Panc1 (cell line): ENCODE measurements around the gene MRPL40. TPM values are rescaled to one million over a fixed set of nuclear protein-coding genes. Genes with fewer than 3 reads are reported as not detected.

Experiments
- ATAC-seq: fragments of 200-7000 bp; cut with Tn5 transposase; 2 replicates; pipeline ENCODE4 v1.9.1; 2020; ENCODE audit warnings: mild to moderate bottlenecking, moderate library complexity
- BruUV-seq: library from RNA; stranded (reverse); fragments of 400-500 nt; replicated peaks from 2 replicates; lab custom pipeline; 2021; lab: Mats Ljungman, UMichigan
- CTCF ChIA-PET: fragments of 300-600 bp; sonication (Branson Sonifier 250); formaldehyde crosslinking; loops from one replicate; lab custom pipeline; 2022; ENCODE audit warnings: antibody characterized with exemption; lab: Charles Lee
- POLR2A ChIA-PET: fragments of 300-600 bp; sonication (Branson Sonifier 250); formaldehyde crosslinking; loops from one replicate; lab custom pipeline; 2022; ENCODE audit warnings: antibody characterized with exemption; lab: Charles Lee
- DNase-seq: peaks from one replicate; pipeline ENCODE4 v3.0.0-alpha.2; 2010; ENCODE audit warnings: low read depth, low spot score
- H3K27ac ChIP-seq: 2 replicates; pipeline ENCODE4 v1.5.1; 2011; ENCODE audit warnings: mild to moderate bottlenecking, low read length, inconsistent platforms
- H3K27me3 ChIP-seq: fragments of 200-500 bp; sonication (Bioruptor generic); 2 replicates; pipeline ENCODE4 v1.6.0; 2014; ENCODE audit warnings: low read length, inconsistent platforms; ENCODE audit not compliant: control insufficient read depth, insufficient read depth
- H3K36me3 ChIP-seq: fragments of 200-500 bp; sonication (Bioruptor generic); 2 replicates; pipeline ENCODE4 v1.5.1; 2014; ENCODE audit warnings: inconsistent platforms, mild to moderate bottlenecking, low read length, moderate library complexity; ENCODE audit not compliant: control insufficient read depth, insufficient read depth
- H3K4me1 ChIP-seq: 2 replicates; pipeline ENCODE4 v1.5.1; 2011; ENCODE audit warnings: inconsistent platforms, mild to moderate bottlenecking, low read length, moderate library complexity; ENCODE audit not compliant: control insufficient read depth, insufficient read depth
- H3K4me3 ChIP-seq, 2 experiments: 2 replicates each; pipeline ENCODE4 v1.5.1; 2011 to 2012; ENCODE audit warnings: low read depth in 2 of 2, low read length in 2 of 2, mild to moderate bottlenecking in 2 of 2, inconsistent platforms in 1 of 2, moderate library complexity in 1 of 2
- H3K9me3 ChIP-seq: fragments of 200-500 bp; sonication (Bioruptor generic); 2 replicates; pipeline ENCODE4 v1.5.1; 2014; ENCODE audit warnings: low read depth, mild to moderate bottlenecking, inconsistent platforms, low read length, moderate library complexity; ENCODE audit not compliant: control insufficient read depth, insufficient read depth
- CTCF ChIP-seq: fragments of 450-650 bp; IDR thresholded peaks from 2 replicates; pipeline ENCODE4 v1.5.1; 2017; ENCODE audit warnings: mild to moderate bottlenecking
- POLR2AphosphoS5 ChIP-seq: IDR thresholded peaks from 2 replicates; pipeline ENCODE4 v1.6.1; 2012; ENCODE audit warnings: mild to moderate bottlenecking, low read depth, low read length, moderate library complexity
- REST ChIP-seq, 2 experiments: IDR thresholded peaks; 2 replicates each; pipeline ENCODE4 v1.6.1; 2011 to 2012; ENCODE audit warnings: low read depth in 2 of 2, control low read depth in 1 of 2, low read length in 1 of 2, mild to moderate bottlenecking in 1 of 2, moderate library complexity in 1 of 2; ENCODE audit not compliant: insufficient read depth in 1 of 2
- SIN3A ChIP-seq: IDR thresholded peaks from 2 replicates; pipeline ENCODE4 v1.6.1; 2012; ENCODE audit warnings: low read depth, mild to moderate bottlenecking, low read length, moderate library complexity, borderline replicate concordance; ENCODE audit not compliant: insufficient read depth
- TCF7L2 ChIP-seq: IDR thresholded peaks from 2 replicates; pipeline ENCODE4 v1.6.1; 2011; ENCODE audit warnings: mild to moderate bottlenecking, low read depth, low read length, inconsistent platforms
- in situ Hi-C: cut with HindIII; loops from 2 replicates; pipeline ENCODE4 v1.10.0; 2016; ENCODE audit warnings: low sequenced_read_pairs, low pct_unique_long_range_greater_than_20kb
- intact Hi-C: fragments of 100-400 bp; cut with micrococcal nuclease; formaldehyde crosslinking; loops from one replicate; pipeline ENCODE4 v1.10.0; 2022; ENCODE audit not compliant: unreplicated experiment
- total RNA-seq: library from RNA; stranded (reverse); gene quantifications from one replicate; pipeline ENCODE4 v1.2.1, GENCODE V29; 2021; ENCODE audit not compliant: unreplicated experiment

MRPL40 gene
- total RNA-seq, 1 experiment from 2014 or later = 36.3 TPM

GRCh38 chr22:19464975-19465374 lies 32.6 kb downstream of the MRPL40 start:
- in situ Hi-C loops = no loop called here
- ChIA-PET CTCF (no interaction called here), POLR2A (no interaction called here)

GRCh38 chr22:19466126-19466716 lies 33.9 kb downstream of the MRPL40 start:
- H3K27ac ChIP-seq = no peak overlapping the region
- TF ChIP-seq CTCF (no peak), REST (IDR thresholded peaks at IDR 0.05; ENCODE audit: insufficient read depth in 1 of 2, low read depth in 2 of 2, low read length in 1 of 2) (no peak), SIN3A (no peak), TCF7L2 (no peak), POLR2AphosphoS5 (no peak)
- no peaks in the 10 kb centered on the region for H3K9me3 ChIP-seq
- DNase-seq (no peak), ATAC-seq (no peak)
- no peak overlapping the region for H3K4me3 ChIP-seq
- intact Hi-C loops = no loop called here
- in situ Hi-C loops = no loop called here
- H3K36me3 ChIP-seq = peaks cover 31% of the 10 kb centered on the region
- no peaks in the 10 kb centered on the region for H3K4me1 ChIP-seq
- no TSS peak for BruUV-seq
- no peaks in the 10 kb centered on the region for H3K27me3 ChIP-seq
- ChIA-PET CTCF (interaction anchor here (0.6 kb wide), 1 partner anchor 23 kb away, joined by 4 read pairs; no protein-coding TSS in a partner anchor), POLR2A (interaction anchor here (0.7 kb wide), 1 partner anchor 51 kb away, joined by 4 read pairs; no protein-coding TSS in a partner anchor)

More at GRCh38 chr22:19464975-19465374, 32.6 kb downstream of the MRPL40 start:
- TF ChIP-seq REST (IDR thresholded peaks at IDR 0.05; ENCODE audit: insufficient read depth in 1 of 2, low read depth in 2 of 2, low read length in 1 of 2) (no peak), POLR2AphosphoS5 (no peak), TCF7L2 (no peak), CTCF (no peak), SIN3A (no peak)
- Histone ChIP-seq H3K27ac (no peak overlapping the region), H3K4me3 (no peak overlapping the region), H3K36me3 (peaks cover 29% of the 10 kb centered on the region), H3K27me3 (no peaks in the 10 kb centered on the region), H3K4me1 (no peaks in the 10 kb centered on the region), H3K9me3 (no peaks in the 10 kb centered on the region)
- ATAC-seq (no peak), DNase-seq (no peak)
- BruUV-seq = no TSS peak
- intact Hi-C loops = no loop called here
